ENCODE measurements around the gene AKAP9.

GRCh38 chr7:92110857-92111256 is 170.2 kb downstream of the AKAP9 start:
- no peak for TF ChIP-seq CTCF (optimal IDR thresholded peaks at IDR 0.05 in 1 of 3, IDR thresholded peaks at IDR 0.05 in 1 of 3, conservative IDR thresholded peaks at IDR 0.05 in 1 of 3; ENCODE audit: extremely low read depth in 1 of 3, insufficient read depth in 2 of 3, low read length in 3 of 3)
- no peak for TF ChIP-seq EZH2 (IDR thresholded peaks at IDR 0.05; ENCODE audit: low read length)
